DOHH2 (cell line): ENCODE results near the gene ZNF329.

ENCODE experiments used
- H3F3A ChIP-seq: fragments of 200-600 bp; sonication (generic), shearing (Covaris generic); 2 replicates; pipeline ENCODE4 v1.6.0; 2016; ENCODE audit warnings: antibody characterized with exemption, mild to moderate bottlenecking; ENCODE audit not compliant: control insufficient read depth, insufficient read depth
- H3K27ac ChIP-seq: fragments of 200-600 bp; sonication (generic); 2 replicates; pipeline ENCODE4 v1.5.1; 2014; ENCODE audit warnings: low read depth, mild to moderate bottlenecking, low read length, moderate library complexity
- H3K27me3 ChIP-seq: fragments of 200-600 bp; sonication (generic); 2 replicates; pipeline ENCODE4 v1.6.1; 2014; ENCODE audit warnings: mild to moderate bottlenecking, low read length, mixed read lengths; ENCODE audit not compliant: control insufficient read depth
- H3K36me3 ChIP-seq: fragments of 200-600 bp; sonication (generic); 2 replicates; pipeline ENCODE4 v1.6.1; 2014; ENCODE audit warnings: mild to moderate bottlenecking, low read length, moderate library complexity, mixed read lengths; ENCODE audit not compliant: control insufficient read depth
- H3K4me1 ChIP-seq: fragments of 200-600 bp; sonication (generic); 2 replicates; pipeline ENCODE4 v1.6.1; 2014; ENCODE audit warnings: mild to moderate bottlenecking, low read length, mixed read lengths; ENCODE audit not compliant: control insufficient read depth
- H3K4me2 ChIP-seq: fragments of 200-600 bp; sonication (generic); 2 replicates; pipeline ENCODE4 v1.6.0; 2014; ENCODE audit warnings: mild to moderate bottlenecking, low read length, moderate library complexity
- H3K4me3 ChIP-seq: fragments of 200-600 bp; sonication (generic); 2 replicates; pipeline ENCODE4 v1.5.1; 2014; ENCODE audit warnings: mild to moderate bottlenecking, low read length, mixed read lengths
- H3K79me2 ChIP-seq: fragments of 200-600 bp; sonication (generic); 2 replicates; pipeline ENCODE4 v1.6.1; 2014; ENCODE audit warnings: mild to moderate bottlenecking, low read length, mixed read lengths; ENCODE audit not compliant: control insufficient read depth
- H3K9me2 ChIP-seq: fragments of 200-600 bp; sonication (generic); replicated peaks from 2 replicates; pipeline ENCODE4 v1.6.1; 2014; ENCODE audit warnings: mild to moderate bottlenecking, low read length, mixed read lengths; ENCODE audit not compliant: control insufficient read depth
- H3K9me3 ChIP-seq: fragments of 200-600 bp; sonication (generic); 2 replicates; pipeline ENCODE4 v1.6.1; 2014; ENCODE audit warnings: antibody characterized with exemption, low read length, mixed read lengths; ENCODE audit not compliant: control insufficient read depth, insufficient read depth
- H4K20me1 ChIP-seq: fragments of 200-600 bp; sonication (generic); 2 replicates; pipeline ENCODE4 v1.6.0; 2014; ENCODE audit warnings: low read depth, mild to moderate bottlenecking, antibody characterized with exemption, low read length, moderate library complexity; ENCODE audit not compliant: control insufficient read depth, insufficient read depth
- CTCF ChIP-seq: fragments of 200-600 bp; sonication (generic); IDR thresholded peaks from one replicate; pipeline ENCODE4 v1.5.1; 2014; ENCODE audit warnings: antibody characterized with exemption, mild to moderate bottlenecking, low read depth, low read length; ENCODE audit not compliant: poor library complexity, severe bottlenecking
- EZH2phosphoT487 ChIP-seq: fragments of 200-600 bp; sonication (generic); IDR thresholded peaks from 2 replicates; pipeline ENCODE4 v1.6.1; 2017; ENCODE audit warnings: borderline replicate concordance, mild to moderate bottlenecking, antibody characterized with exemption, low read length, moderate library complexity, mixed read lengths

Gene ZNF329

GRCh38 chr19:58107778-58108545 lies 42.6 kb downstream of the ZNF329 start:
- TF ChIP-seq CTCF = no peak
- TF ChIP-seq EZH2phosphoT487 = no peak
- Histone ChIP-seq H3K27me3 (no peaks in the 10 kb centered on the region), H3K36me3 (no peaks in the 10 kb centered on the region), H3F3A (no peaks in the 10 kb centered on the region), H3K9me3 (peaks cover 37% of the 10 kb centered on the region), H3K27ac (no peak overlapping the region), H3K79me2 (no peaks in the 10 kb centered on the region), H3K4me2 (no peak overlapping the region), H3K4me3 (no peak overlapping the region), H4K20me1 (no peaks in the 10 kb centered on the region), H3K9me2 (no peaks in the 10 kb centered on the region), H3K4me1 (no peaks in the 10 kb centered on the region)

- no peaks in the 10 kb centered on the region for H3K27me3 ChIP-seq
- no peaks in the 10 kb centered on the region for H3K4me1 ChIP-seq
- no peak overlapping the region for H3K4me2 ChIP-seq
- no peak overlapping the region for H3K4me3 ChIP-seq
- no peaks in the 10 kb centered on the region for H3K79me2 ChIP-seq
- no peaks in the 10 kb centered on the region for H4K20me1 ChIP-seq
- TF ChIP-seq CTCF (no peak), EZH2phosphoT487 (no peak)
- H3F3A ChIP-seq = no peaks in the 10 kb centered on the region
- H3K27ac ChIP-seq = no peak overlapping the region
- H3K9me3 ChIP-seq = peaks cover 32% of the 10 kb centered on the region
- H3K9me2 ChIP-seq = no peaks in the 10 kb centered on the region
- no peaks in the 10 kb centered on the region for H3K36me3 ChIP-seq
These were observed 51.9 kb downstream of the ZNF329 start for GRCh38 chr19:58098682-58098998.

GRCh38 chr19:58097781-58098681 lies 52.6 kb downstream of the ZNF329 start, which contains the start of gene ZSCAN18:
ZSCAN18 (minus strand) TSS chr19:58098231; CDS start chr19:58090267, 7,964 bp downstream.
- no peaks in the 10 kb centered on the region for H3K27me3 ChIP-seq
- H3K9me3 ChIP-seq = peaks cover 29% of the 10 kb centered on the region
- TF ChIP-seq CTCF = no peak
- no peak for TF ChIP-seq EZH2phosphoT487
- H3K4me3 ChIP-seq = no peak within 1 kb of the TSS
- H3K79me2 ChIP-seq = no peaks in the 10 kb centered on the region
- H3K9me2 ChIP-seq = no peaks in the 10 kb centered on the region
- H4K20me1 ChIP-seq = no peaks in the 10 kb centered on the region
- H3F3A ChIP-seq = no peaks in the 10 kb centered on the region
- no peak within 1 kb of the TSS for H3K27ac ChIP-seq
- H3K4me2 ChIP-seq = no peak within 1 kb of the TSS
- no peaks in the 10 kb centered on the region for H3K36me3 ChIP-seq
- H3K4me1 ChIP-seq = no peaks in the 10 kb centered on the region
